ENCODE data around the gene MYNN.

Gene MYNN

DNA sequence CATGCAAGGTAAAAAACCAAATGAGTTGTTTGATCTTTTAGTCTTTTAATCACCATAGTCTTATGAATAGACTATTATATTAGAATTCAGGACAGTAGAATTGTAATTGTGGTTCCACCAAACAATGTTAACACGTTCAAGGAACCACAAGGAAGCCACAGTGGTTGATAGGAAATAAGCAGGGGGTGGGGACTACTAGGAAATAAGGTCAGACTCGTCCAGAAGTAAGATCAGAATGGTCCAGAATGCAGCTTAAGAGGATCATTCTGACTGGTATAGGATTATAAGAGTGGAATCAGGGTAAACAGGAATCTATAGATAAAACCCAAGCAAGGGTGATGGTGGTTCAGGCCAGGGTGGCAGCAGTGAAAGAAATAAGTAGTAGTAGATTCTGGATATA, 7.5 kb downstream of the MYNN start:
- DNase-seq = no peak

DNA sequence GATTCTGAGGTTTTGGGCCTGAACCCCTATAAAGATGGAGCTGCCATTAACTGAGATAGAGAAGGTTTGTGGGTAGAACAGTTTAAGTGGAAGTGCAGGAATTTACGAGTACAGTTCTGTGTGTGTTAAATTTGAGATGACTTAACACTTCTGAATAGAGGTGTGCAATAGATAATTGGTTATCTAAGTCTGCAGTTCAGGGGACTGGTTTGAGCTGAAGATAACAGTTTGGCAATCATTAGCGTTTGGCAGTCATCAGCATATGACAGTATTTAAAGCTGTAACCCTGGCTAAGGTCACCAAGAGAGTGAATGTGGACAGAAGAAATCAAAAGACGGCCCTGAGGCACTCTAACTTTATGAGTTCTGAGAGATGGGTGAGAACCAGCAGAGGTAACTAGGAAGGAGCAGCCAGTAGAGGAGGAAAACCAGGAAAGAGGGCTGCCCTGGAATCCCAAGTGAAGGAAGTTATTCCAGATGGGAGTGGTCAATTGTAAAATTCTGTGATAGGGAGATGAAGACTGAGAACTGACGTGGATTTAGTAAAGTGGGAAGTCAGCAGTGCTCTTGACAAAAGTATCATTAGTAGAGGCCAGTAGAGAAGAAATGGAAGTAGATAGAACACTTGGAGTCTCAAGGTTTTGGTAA, 8.1 kb downstream of the MYNN start:
- DNase-seq = no peak

DNA sequence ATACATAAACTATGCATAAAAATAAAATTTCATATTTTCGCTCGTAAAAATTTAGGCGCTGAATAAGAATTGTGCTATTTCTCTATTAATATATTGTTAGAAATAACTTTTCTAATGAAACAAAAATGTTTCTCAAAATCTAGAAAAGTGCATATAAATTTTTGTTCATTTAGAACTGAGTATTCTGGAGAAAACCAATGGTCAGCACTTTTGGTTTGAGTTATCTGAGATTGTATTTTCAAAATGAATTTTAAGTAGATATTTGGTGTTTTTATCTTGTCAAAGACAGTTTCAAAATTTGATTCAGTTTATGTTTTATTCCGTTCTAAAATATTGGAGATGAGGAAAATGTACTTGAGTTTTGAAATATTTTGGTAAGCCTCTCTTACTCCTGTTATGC, 13.9 kb downstream of the MYNN start:
- no peak for DNase-seq

GRCh38 chr3:169787791-169788190, 14.6 kb downstream of the MYNN start:
- DNase-seq = no peak

DNA sequence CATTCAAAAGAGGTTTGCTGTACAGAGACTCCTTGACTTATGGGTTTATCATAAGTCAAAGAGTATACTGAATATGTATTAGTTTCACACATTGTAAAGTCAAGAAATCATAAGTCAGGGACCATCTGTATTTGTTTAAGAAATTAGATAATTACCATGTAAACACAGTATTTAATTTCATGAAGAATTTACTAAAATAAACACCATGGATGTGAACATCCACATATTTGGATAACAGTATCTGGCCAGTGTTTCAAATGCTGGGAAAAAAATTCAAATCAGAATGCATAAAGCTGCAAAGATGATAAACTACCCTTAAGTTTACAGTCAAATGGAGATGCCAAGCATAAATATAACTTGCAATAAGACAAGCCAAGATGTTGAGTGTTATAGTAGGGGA, 17.0 kb downstream of the MYNN start:
- DNase-seq = no peak

- no peak for DNase-seq
These were observed 17.7 kb downstream of the MYNN start for GRCh38 chr3:169790687-169791429.

DNA sequence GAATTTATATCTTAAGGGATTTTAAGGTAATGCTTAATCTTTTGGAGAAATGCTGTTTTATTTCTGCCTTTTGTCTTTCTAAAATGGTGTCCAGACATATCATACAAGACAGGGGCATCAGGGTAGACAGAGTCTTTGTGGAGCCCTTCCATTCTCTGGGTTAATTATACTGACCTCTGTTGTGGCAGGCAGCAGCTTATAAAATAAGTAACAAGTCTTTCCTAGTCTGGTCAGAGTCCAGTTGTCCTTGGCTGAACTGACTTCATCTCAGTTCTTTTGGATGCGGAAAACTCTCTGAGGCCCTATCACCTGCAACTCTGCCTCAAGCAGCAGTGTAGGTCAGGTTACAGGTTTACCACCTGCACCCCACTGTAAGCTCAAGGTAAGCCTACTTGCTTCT, 19.2 kb downstream of the MYNN start:
- no peak for DNase-seq

DNA sequence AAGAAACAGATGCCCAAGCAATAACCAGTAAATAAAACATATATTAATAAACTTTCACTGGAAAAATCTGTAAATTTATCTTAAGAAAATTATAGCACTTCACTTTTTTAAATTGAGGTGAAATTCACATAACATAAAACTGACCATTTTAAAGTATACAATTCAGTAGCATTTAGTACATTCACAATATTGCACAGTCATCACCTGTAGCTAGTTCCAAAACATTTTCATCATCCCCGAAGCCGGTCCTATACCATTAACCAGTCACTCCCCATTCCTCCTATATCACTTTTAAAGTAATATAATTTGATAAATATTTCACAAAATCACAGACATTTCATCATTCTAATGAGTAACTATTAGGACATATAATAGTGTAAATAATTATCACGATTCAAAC, 31.5 kb downstream of the MYNN start:
- no peak for DNase-seq

DNA sequence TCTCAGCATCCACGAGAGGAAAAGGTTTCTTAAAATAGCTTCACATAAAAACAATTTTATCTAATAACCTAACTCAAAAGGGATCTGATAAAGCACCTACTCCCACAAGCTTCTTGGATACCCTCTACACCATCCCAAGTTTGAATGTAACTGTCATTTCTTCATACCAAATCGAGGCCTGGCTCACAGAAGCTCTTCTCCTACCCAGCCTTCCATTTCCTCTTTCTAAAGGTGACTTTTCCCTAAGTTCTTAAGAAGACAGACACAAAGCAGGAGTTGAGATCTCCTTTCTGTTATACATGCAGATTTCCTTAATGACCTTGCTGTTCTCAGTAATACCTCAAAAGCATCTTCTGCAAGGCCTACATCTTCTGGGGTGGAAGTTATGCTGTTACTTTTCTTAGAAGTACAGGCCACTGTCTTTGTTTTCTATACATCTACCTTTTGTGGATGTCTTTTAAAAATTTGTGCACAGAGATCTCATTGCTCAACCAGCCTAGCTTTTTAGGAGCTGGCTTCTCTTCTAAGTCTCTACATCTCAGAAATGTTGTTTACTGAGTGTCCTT, 36.1 kb downstream of the MYNN start:
- DNase-seq = no peak

DNA sequence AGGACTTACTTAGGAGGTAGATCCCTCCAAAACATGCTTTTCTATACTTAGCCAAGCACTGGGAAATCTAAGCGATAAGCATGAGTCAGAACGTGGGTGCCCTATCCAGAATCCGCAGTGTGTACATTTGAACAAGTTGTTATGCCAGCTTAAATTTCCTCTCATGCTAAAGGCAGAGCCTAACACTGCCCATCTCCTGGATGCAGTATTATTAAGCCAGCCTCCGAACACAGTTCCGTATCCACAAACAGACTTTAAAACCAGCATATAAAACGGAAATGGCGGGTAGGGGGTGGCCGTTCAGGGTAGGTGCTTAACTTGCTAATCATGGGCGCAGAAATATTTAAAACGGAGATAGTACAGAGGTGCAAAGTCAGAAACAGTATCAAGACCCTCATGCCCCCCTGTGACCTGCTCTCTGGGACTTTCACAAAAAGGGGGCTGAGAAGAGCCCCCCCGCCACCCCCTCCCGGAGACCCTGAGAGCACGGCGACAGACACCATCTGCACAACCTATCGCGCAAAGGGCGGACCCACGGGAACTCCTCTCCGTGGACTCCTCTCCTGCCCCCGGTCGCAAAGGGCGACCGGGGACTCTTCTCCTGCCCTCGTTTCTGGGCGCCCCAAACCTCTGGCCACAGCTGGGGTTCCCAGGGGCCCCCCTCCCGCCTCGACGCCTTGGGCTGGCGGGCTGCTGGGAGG, 38.6 kb downstream of the MYNN start:
- peak; percentile 29 for DNase-seq

GRCh38 chr3:169812332-169813235, 39.4 kb downstream of the MYNN start, which contains the start of the genes LRRC34 and LRRIQ4:
LRRC34 (minus strand) TSS chr3:169812904; CDS start chr3:169812548, 356 bp downstream.
LRRIQ4 (plus strand) TSS chr3:169812870; CDS start chr3:169821922, 9,052 bp downstream.
- peak; percentile 72 for DNase-seq

DNA sequence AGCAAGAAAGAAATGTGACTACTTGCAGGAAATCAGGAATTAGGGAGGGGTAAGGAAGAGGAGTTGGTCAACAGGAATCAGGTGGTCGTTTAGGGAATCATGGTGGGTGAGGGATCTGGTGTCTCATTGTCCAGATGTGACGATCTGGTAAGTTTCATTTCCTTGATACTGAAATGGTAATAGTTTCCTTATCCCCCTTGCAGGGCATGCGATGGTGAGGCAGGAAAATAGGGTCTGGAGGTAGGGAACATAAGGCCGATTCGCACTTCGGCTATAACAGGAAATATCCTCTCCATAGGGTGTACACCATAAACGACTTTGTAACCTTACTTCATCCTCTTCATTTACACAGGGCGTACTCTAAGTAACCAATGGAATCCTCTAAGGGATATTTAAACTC, 40.1 kb downstream of the MYNN start:
- DNase-seq = no peak

GRCh38 chr3:169813757-169814517, 40.7 kb downstream of the MYNN start:
- DNase-seq = peak; percentile 50

DNA sequence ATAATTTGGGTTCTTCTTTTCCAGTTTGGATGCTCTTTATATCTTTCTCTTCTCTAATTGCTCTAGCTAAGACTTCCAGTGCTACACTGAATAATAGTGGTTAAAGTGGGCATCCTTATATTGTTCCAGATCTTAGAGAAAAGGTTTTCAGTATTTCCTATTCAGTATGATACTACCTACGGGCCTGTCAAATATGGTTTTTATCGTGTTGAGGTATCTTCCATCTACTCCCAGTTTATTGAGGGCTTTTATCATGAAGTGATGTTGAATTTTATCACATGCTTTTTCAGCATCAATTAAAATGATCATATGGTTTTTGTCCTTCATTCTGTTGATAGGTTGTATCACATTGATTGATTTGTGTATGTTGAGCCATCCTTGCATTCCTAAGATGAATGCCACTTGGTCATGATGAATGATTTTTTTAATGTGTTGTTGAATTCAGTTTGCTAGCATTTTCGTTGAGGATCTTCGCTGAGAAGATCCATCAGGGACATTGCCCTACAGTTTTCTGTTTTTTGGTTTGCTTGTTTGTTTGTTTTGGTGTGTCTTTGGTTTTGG, 42.5 kb downstream of the MYNN start:
- DNase-seq = no peak

- no peak for DNase-seq
These were observed 45.1 kb downstream of the MYNN start for GRCh38 chr3:169818316-169818715.

DNA sequence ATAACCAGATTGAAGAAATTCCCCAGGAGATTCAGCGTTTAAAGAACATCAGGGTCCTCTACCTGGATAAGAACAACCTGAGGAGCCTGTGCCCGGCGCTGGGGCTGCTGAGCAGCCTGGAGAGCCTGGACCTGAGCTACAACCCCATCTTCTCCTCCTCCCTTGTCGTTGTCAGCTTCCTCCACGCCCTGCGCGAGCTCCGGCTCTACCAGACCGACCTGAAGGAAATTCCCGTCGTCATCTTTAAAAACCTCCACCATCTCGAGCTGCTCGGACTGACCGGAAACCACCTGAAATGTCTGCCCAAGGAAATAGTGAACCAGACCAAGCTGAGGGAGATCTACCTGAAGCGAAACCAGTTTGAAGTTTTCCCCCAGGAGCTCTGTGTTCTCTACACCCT, 48.9 kb downstream of the MYNN start:
- no peak for DNase-seq

DNA sequence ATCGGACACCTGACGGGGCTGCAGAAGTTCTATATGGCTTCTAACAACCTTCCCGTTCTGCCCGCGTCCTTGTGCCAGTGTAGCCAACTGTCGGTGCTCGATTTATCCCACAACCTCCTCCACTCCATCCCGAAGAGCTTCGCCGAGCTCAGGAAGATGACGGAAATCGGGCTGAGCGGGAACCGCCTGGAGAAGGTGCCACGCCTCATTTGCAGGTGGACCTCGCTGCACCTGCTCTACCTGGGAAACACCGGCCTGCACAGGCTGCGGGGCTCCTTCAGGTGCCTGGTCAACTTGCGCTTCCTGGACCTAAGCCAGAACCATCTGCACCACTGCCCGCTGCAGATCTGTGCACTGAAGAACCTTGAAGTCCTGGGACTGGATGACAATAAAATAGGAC, 49.3 kb downstream of the MYNN start:
- peak; percentile 19 for DNase-seq

DNA sequence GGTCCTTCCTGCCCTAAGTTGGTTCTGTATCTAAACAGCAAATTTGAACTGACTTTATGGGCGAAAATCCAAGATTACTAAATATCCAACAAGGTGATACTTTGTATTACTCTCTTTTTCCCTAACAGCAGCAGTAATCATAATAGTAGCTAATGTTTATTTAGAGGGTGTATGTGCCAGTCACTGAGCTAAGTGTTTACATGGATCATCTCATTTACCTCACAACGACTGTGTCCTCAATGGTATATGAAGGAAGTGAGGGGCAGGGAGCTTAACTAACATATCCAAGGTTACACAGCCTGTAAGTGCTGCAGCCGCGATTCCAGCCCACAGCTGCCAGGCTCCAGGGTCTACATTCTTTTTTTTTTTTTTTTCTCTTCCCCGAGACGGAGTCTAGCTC, 49.8 kb downstream of the MYNN start:
- no peak for DNase-seq

DNA sequence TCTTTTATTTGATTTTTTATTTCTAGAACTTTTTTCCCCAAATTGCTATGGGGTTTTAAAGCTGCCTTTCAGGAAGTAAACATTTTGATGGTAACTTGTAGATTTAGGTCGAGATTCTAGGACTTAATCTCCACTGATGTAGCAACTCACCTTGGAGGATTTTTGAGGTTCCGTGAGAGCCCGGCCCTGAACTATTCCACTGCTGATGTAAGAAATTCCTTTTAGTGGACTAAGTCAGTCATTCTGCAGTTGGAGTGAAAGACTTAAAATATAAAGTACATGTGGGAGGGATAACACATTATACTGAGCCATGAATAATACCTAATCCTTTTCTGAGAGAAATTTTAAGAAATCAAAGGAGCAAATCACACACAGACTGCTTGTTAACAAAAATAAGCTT, 52.1 kb downstream of the MYNN start:
- DNase-seq = no peak

GRCh38 chr3:169827712-169828111, 54.5 kb downstream of the MYNN start:
- DNase-seq = no peak

DNA sequence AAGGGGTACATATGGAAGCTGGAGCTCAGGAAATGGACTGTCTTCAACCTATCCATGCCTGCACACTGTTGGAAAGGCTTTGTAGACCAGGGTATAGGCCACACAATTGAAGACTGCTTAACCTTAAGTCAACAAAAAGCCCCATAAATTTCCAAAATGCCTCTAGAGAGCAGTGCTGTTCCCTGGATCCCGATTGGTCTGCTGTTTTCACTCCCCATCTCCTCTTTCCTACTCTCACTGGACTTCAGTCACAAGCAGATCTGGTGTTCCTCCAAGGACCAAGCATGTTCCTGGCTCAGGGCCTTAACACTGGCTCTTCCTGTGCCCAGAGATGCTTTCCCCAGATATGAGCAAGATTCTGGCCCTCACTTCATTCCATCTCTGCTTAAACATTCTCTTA, 62.3 kb downstream of the MYNN start:
- no peak for DNase-seq
